WTC11 (cell line): ENCODE results near the gene FAM110A. TPM values are rescaled to one million over a fixed set of nuclear protein-coding genes. Genes with fewer than 3 reads are reported as not detected.
A peak's percentile ranks its signal among the peaks of the same experiment; 100 is the strongest.

Experiments used
- ATAC-seq: fragments of 200-7000 bp; cut with Tn5 transposase; 2 replicates; pipeline ENCODE4 v1.10.0; 2021; ENCODE audit warnings: mild to moderate bottlenecking, moderate library complexity
- CTCF ChIA-PET: fragments of 300-600 bp; sonication (Branson Sonifier 250); formaldehyde crosslinking; loops from one replicate; lab custom pipeline; 2021; ENCODE audit warnings: antibody characterized with exemption; lab: Charles Lee
- POLR2A ChIA-PET: fragments of 350-600 bp; sonication (Branson Sonifier 250); formaldehyde crosslinking; loops from one replicate; lab custom pipeline; 2021; ENCODE audit warnings: antibody characterized with exemption; lab: Charles Lee
- DNase-seq: peaks from one replicate; pipeline ENCODE4 v3.0.0; 2021; ENCODE audit warnings: low spot score
- H3K27ac Mint-ChIP-seq: 2 replicates; pipeline ENCODE4 v1.8.0; 2021; ENCODE audit warnings: mixed read lengths
- H3K27me3 Mint-ChIP-seq: 2 replicates; pipeline ENCODE4 v1.8.0; 2021; ENCODE audit warnings: low read depth, mild to moderate bottlenecking, moderate library complexity, mixed read lengths
- H3K36me3 Mint-ChIP-seq: 2 replicates; pipeline ENCODE4 v1.8.0; 2021; ENCODE audit warnings: mixed read lengths
- H3K4me1 Mint-ChIP-seq: 2 replicates; pipeline ENCODE4 v1.8.0; 2022; ENCODE audit warnings: mixed read lengths
- H3K4me3 Mint-ChIP-seq: 2 replicates; pipeline ENCODE4 v1.8.0; 2021; ENCODE audit warnings: mild to moderate bottlenecking, moderate library complexity, mixed read lengths
- H3K9me3 Mint-ChIP-seq: 2 replicates; pipeline ENCODE4 v1.8.0; 2021; ENCODE audit warnings: mixed read lengths
- ELF4 ChIP-seq: sonication (generic); formaldehyde crosslinking; IDR thresholded peaks from 2 replicates; pipeline ENCODE4 v1.8.1; 2022; ENCODE audit warnings: low read depth, mild to moderate bottlenecking, moderate library complexity, missing genetic modification reagents
- FOXK1 ChIP-seq: sonication (generic); formaldehyde crosslinking; IDR thresholded peaks from 2 replicates; pipeline ENCODE4 v1.8.0; 2022; ENCODE audit warnings: mild to moderate bottlenecking, moderate library complexity, missing genetic modification reagents
- FOXP1 ChIP-seq: sonication (generic); formaldehyde crosslinking; IDR thresholded peaks from 2 replicates; pipeline ENCODE4 v1.8.0; 2022; ENCODE audit warnings: missing genetic modification reagents, mild to moderate bottlenecking, moderate library complexity, borderline replicate concordance
- NFE2L1 ChIP-seq: sonication (generic); formaldehyde crosslinking; IDR thresholded peaks from 2 replicates; pipeline ENCODE4 v1.8.1; 2023; ENCODE audit warnings: missing genetic modification reagents
- NR2C2 ChIP-seq: sonication (generic); formaldehyde crosslinking; IDR thresholded peaks from 2 replicates; pipeline ENCODE4 v1.8.0; 2022; ENCODE audit warnings: mild to moderate bottlenecking, missing genetic modification reagents
- RELA ChIP-seq: sonication (generic); formaldehyde crosslinking; IDR thresholded peaks from 2 replicates; pipeline ENCODE4 v1.8.1; 2022; ENCODE audit warnings: missing genetic modification reagents, mild to moderate bottlenecking, borderline replicate concordance
- SMAD3 ChIP-seq: sonication (generic); formaldehyde crosslinking; IDR thresholded peaks from 2 replicates; pipeline ENCODE4 v1.8.0; 2022; ENCODE audit warnings: missing genetic modification reagents, mild to moderate bottlenecking, borderline replicate concordance
- ZNF121 ChIP-seq: sonication (generic); formaldehyde crosslinking; IDR thresholded peaks from 2 replicates; pipeline ENCODE4 v1.8.0; 2023; ENCODE audit warnings: missing genetic modification reagents
- ZNF138 ChIP-seq: sonication (generic); formaldehyde crosslinking; conservative IDR thresholded peaks from 2 replicates; pipeline ENCODE4 v1.8.1; 2022; ENCODE audit warnings: mild to moderate bottlenecking, moderate library complexity, missing genetic modification reagents
- ZNF263 ChIP-seq: sonication (generic); formaldehyde crosslinking; IDR thresholded peaks from 2 replicates; pipeline ENCODE4 v1.8.1; 2022; ENCODE audit warnings: low read depth, mild to moderate bottlenecking, moderate library complexity, missing genetic modification reagents
- total RNA-seq: library from RNA; stranded (reverse); gene quantifications from 3 replicates; pipeline ENCODE4 v1.2.3, GENCODE V29; 2021
- TF ChIP-seq, protein P1 (sequence below): sonication (generic); formaldehyde crosslinking; IDR thresholded peaks from 2 replicates; pipeline ENCODE4 v1.8.1; 2023; ENCODE audit warnings: mild to moderate bottlenecking, missing genetic modification reagents
- TF ChIP-seq, protein P2 (sequence below): sonication (generic); formaldehyde crosslinking; IDR thresholded peaks from 2 replicates; pipeline ENCODE4 v1.8.0; 2022; ENCODE audit warnings: mild to moderate bottlenecking, missing genetic modification reagents
- TF ChIP-seq, protein P3 (sequence below): sonication (generic); formaldehyde crosslinking; IDR thresholded peaks from 2 replicates; pipeline ENCODE4 v1.8.0; 2022; ENCODE audit warnings: mild to moderate bottlenecking, missing genetic modification reagents
- TF ChIP-seq, protein P4 (sequence below): sonication (generic); formaldehyde crosslinking; IDR thresholded peaks from 2 replicates; pipeline ENCODE4 v1.8.0; 2023; ENCODE audit warnings: missing genetic modification reagents
- TF ChIP-seq, protein P5 (sequence below): sonication (generic); formaldehyde crosslinking; IDR thresholded peaks from 2 replicates; pipeline ENCODE4 v1.8.0; 2022; ENCODE audit warnings: mild to moderate bottlenecking, missing genetic modification reagents
- TF ChIP-seq, protein P6 (sequence below): sonication (generic); formaldehyde crosslinking; IDR thresholded peaks from 2 replicates; pipeline ENCODE4 v1.8.0; 2022; ENCODE audit warnings: mild to moderate bottlenecking, missing genetic modification reagents
- TF ChIP-seq, protein P7 (sequence below): sonication (generic); formaldehyde crosslinking; IDR thresholded peaks from 2 replicates; pipeline ENCODE4 v1.8.1; 2022; ENCODE audit warnings: mild to moderate bottlenecking, moderate library complexity, missing genetic modification reagents
- TF ChIP-seq, protein P8 (sequence below): sonication (generic); formaldehyde crosslinking; IDR thresholded peaks from 2 replicates; pipeline ENCODE4 v1.8.1; 2023; ENCODE audit warnings: mild to moderate bottlenecking, missing genetic modification reagents

Gene FAM110A
- total RNA-seq, 1 experiment from 2014 or later, result 18.8 TPM

DNA sequence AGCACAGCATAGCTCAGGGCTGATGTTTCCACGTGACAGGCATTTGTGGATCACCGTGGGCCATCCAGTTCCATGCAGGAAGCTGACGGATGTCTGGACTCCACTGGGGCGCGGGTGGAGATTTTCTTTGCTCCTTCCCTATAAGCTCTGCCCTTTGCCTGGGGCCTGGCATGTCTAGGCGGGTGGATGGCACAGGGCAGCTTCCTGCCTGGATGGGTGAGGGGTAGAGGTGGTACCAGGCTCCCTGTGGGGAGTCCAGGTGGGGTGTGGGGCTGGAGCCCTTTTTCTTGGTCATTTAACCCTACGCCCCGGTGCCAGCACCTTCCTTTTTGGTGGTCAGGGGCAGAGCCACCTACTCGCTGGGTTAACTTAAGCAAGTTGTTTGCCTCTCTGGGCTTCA is 10.4 kb downstream of the FAM110A start (continued):
- TF ChIP-seq SMAD3 (CRISPR knock-in tag), result no peak

DNA sequence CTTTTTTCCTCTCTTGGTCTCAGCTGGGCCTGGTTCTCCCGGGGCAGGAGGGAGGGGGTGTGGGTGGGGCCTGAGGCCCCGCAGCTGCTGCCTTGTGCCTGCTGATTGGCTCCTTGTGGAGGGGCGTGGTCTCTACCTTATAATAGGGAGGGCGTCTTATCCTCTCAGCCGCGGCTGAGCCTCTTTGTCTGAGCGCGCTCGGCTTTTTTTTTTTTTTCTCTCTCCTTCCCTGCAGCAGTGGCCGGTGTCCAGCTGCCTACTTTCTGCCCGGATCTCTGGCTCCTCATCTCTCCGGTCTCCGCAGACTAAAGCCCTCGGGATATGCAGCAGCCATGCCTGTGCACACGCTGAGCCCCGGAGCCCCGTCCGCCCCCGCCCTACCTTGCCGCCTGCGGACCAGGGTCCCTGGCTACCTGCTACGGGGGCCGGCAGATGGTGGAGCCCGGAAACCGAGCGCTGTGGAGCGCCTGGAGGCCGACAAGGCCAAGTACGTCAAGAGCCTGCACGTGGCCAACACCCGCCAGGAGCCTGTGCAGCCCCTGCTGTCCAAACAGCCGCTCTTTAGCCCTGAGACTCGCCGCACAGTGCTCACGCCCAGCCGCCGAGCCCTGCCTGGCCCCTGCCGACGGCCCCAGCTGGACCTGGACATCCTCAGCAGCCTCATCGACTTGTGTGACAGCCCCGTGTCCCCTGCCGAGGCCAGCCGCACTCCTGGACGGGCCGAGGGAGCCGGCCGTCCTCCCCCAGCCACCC is 11.1 kb downstream of the FAM110A start:
- DNase-seq (peak; percentile 92), ATAC-seq (peak; percentile 87)
- H3K4me3 Mint-ChIP-seq, result peak overlapping the region; percentile 70
- ChIA-PET POLR2A (interaction anchor here (0.6 to 0.7 kb wide), 4 partner anchors 11 to 854 kb away, joined by 3 to 4 read pairs (median 4); partner anchors contain the start of gene FAM110A), CTCF (interaction anchor here (1.0 to 2.0 kb wide), 7 partner anchors 11 to 67 kb away, joined by 3 to 10 read pairs (median 6); partner anchors contain the start of gene FAM110A)
- no peak overlapping the region for H3K27ac Mint-ChIP-seq
- H3K27me3 Mint-ChIP-seq, result peaks cover 12% of the 10 kb centered on the region
- no peaks in the 10 kb centered on the region; the same call in 1 of the 2 replicates for H3K36me3 Mint-ChIP-seq
- TF ChIP-seq, protein P1, sequence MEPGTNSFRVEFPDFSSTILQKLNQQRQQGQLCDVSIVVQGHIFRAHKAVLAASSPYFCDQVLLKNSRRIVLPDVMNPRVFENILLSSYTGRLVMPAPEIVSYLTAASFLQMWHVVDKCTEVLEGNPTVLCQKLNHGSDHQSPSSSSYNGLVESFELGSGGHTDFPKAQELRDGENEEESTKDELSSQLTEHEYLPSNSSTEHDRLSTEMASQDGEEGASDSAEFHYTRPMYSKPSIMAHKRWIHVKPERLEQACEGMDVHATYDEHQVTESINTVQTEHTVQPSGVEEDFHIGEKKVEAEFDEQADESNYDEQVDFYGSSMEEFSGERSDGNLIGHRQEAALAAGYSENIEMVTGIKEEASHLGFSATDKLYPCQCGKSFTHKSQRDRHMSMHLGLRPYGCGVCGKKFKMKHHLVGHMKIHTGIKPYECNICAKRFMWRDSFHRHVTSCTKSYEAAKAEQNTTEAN (CRISPR knock-in tag), result no peak
- TF ChIP-seq, protein P2, sequence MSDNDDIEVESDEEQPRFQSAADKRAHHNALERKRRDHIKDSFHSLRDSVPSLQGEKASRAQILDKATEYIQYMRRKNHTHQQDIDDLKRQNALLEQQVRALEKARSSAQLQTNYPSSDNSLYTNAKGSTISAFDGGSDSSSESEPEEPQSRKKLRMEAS (CRISPR knock-in tag), result peak; percentile 65; the same call in 1 of the 2 replicates
- TF ChIP-seq ZNF121 (CRISPR knock-in tag), result peak; percentile 48; the same call in 1 of the 2 replicates
- 0 out of 2 replicates have a peak, but pooled peaks have one; percentile 35 for TF ChIP-seq ZNF263 (CRISPR knock-in tag)
- TF ChIP-seq NR2C2 (CRISPR knock-in tag), result 0 out of 2 replicates have a peak, but pooled peaks have one; percentile 18
- TF ChIP-seq, protein P3, sequence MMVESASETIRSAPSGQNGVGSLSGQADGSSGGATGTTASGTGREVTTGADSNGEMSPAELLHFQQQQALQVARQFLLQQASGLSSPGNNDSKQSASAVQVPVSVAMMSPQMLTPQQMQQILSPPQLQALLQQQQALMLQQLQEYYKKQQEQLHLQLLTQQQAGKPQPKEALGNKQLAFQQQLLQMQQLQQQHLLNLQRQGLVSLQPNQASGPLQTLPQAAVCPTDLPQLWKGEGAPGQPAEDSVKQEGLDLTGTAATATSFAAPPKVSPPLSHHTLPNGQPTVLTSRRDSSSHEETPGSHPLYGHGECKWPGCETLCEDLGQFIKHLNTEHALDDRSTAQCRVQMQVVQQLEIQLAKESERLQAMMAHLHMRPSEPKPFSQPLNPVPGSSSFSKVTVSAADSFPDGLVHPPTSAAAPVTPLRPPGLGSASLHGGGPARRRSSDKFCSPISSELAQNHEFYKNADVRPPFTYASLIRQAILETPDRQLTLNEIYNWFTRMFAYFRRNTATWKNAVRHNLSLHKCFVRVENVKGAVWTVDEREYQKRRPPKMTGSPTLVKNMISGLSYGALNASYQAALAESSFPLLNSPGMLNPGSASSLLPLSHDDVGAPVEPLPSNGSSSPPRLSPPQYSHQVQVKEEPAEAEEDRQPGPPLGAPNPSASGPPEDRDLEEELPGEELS, result 0 out of 2 replicates have a peak, but pooled peaks have one; percentile 57
- TF ChIP-seq FOXK1 (CRISPR knock-in tag), result peak; percentile 39; the same call in 1 of the 2 replicates
- TF ChIP-seq, protein P4, sequence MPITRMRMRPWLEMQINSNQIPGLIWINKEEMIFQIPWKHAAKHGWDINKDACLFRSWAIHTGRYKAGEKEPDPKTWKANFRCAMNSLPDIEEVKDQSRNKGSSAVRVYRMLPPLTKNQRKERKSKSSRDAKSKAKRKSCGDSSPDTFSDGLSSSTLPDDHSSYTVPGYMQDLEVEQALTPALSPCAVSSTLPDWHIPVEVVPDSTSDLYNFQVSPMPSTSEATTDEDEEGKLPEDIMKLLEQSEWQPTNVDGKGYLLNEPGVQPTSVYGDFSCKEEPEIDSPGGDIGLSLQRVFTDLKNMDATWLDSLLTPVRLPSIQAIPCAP (CRISPR knock-in tag), result peak; percentile 51; the same call in 1 of the 2 replicates
- TF ChIP-seq ELF4, result no peak
- H3K9me3 Mint-ChIP-seq, result no peaks in the 10 kb centered on the region
- peaks cover 44% of the 10 kb centered on the region for H3K4me1 Mint-ChIP-seq

DNA sequence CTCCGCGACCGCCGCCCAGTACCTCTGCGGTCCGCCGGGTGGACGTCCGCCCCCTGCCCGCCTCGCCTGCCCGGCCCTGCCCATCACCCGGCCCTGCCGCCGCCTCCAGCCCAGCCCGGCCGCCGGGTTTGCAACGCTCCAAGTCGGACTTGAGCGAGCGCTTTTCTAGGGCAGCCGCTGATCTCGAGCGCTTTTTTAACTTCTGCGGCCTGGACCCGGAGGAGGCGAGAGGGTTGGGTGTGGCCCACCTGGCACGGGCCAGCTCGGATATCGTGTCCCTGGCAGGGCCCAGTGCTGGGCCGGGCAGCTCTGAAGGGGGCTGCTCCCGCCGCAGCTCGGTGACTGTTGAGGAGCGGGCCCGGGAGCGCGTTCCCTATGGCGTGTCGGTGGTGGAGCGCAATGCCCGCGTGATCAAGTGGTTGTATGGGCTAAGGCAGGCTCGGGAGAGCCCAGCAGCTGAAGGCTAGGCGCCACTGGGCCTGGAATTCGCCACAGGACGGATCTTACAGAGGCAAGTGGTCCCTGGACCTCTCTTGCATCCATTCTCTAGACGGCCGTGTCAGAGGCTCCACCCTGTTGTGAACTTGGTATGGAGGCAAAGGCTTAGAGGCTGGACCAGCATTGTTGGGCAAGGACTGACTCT is 11.8 kb downstream of the FAM110A start:
- Mint-ChIP-seq H3K9me3 (no peaks in the 10 kb centered on the region), H3K36me3 (no peaks in the 10 kb centered on the region; the same call in 1 of the 2 replicates), H3K27ac (no peak overlapping the region), H3K4me3 (peak overlapping the region; percentile 70), H3K27me3 (peaks cover 12% of the 10 kb centered on the region), H3K4me1 (peaks cover 41% of the 10 kb centered on the region)
- DNase-seq, result peak; percentile 31
- POLR2A ChIA-PET, result no interaction called here
- no peak for ATAC-seq
- CTCF ChIA-PET, result interaction anchor here (1.0 to 2.0 kb wide), 3 partner anchors 28 to 66 kb away, joined by 3 to 10 read pairs (median 6); no protein-coding TSS in a partner anchor
- TF ChIP-seq, protein P5, sequence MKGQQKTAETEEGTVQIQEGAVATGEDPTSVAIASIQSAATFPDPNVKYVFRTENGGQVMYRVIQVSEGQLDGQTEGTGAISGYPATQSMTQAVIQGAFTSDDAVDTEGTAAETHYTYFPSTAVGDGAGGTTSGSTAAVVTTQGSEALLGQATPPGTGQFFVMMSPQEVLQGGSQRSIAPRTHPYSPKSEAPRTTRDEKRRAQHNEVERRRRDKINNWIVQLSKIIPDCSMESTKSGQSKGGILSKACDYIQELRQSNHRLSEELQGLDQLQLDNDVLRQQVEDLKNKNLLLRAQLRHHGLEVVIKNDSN (CRISPR knock-in tag), result no peak
- no peak for TF ChIP-seq ZNF263 (CRISPR knock-in tag)
- TF ChIP-seq, protein P6, sequence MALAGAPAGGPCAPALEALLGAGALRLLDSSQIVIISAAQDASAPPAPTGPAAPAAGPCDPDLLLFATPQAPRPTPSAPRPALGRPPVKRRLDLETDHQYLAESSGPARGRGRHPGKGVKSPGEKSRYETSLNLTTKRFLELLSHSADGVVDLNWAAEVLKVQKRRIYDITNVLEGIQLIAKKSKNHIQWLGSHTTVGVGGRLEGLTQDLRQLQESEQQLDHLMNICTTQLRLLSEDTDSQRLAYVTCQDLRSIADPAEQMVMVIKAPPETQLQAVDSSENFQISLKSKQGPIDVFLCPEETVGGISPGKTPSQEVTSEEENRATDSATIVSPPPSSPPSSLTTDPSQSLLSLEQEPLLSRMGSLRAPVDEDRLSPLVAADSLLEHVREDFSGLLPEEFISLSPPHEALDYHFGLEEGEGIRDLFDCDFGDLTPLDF (CRISPR knock-in tag), result no peak
- TF ChIP-seq, protein P7, sequence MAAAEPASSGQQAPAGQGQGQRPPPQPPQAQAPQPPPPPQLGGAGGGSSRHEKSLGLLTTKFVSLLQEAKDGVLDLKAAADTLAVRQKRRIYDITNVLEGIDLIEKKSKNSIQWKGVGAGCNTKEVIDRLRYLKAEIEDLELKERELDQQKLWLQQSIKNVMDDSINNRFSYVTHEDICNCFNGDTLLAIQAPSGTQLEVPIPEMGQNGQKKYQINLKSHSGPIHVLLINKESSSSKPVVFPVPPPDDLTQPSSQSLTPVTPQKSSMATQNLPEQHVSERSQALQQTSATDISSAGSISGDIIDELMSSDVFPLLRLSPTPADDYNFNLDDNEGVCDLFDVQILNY (CRISPR knock-in tag), result no peak
- no peak for TF ChIP-seq NFE2L1 (CRISPR knock-in tag)
- TF ChIP-seq, protein P2 (CRISPR knock-in tag), result no peak
- TF ChIP-seq, protein P8, sequence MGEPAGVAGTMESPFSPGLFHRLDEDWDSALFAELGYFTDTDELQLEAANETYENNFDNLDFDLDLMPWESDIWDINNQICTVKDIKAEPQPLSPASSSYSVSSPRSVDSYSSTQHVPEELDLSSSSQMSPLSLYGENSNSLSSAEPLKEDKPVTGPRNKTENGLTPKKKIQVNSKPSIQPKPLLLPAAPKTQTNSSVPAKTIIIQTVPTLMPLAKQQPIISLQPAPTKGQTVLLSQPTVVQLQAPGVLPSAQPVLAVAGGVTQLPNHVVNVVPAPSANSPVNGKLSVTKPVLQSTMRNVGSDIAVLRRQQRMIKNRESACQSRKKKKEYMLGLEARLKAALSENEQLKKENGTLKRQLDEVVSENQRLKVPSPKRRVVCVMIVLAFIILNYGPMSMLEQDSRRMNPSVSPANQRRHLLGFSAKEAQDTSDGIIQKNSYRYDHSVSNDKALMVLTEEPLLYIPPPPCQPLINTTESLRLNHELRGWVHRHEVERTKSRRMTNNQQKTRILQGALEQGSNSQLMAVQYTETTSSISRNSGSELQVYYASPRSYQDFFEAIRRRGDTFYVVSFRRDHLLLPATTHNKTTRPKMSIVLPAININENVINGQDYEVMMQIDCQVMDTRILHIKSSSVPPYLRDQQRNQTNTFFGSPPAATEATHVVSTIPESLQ, result no peak
- no peak for TF ChIP-seq ZNF138
- no peak for TF ChIP-seq FOXP1
- no peak for TF ChIP-seq RELA (CRISPR knock-in tag)
